ENCODE data around the gene SETD9.

The SETD9 gene

GRCh38 chr5:56909294-56910209 lies at the start of gene SETD9:
Gene SETD9, plus strand, starts transcription at chr5:56909596. Its CDS starts 50 bp downstream, at chr5:56909646.
- TF ChIP-seq CTCF (IDR thresholded peaks at IDR 0.05; ENCODE audit: extremely low read depth, insufficient read depth, missing control alignments) = no peak
- peak; percentile 97 for DNase-seq (ENCODE audit: low spot score)
- in situ Hi-C loops (cut with MboI; ENCODE audit: low pct_unique_long_range_greater_than_20kb, low sequenced_read_pairs, unreplicated experiment) = loop anchor here (10.0 to 25.0 kb wide), 2 partner anchors 225 to 303 kb away; no protein-coding TSS in a partner anchor

- TF ChIP-seq CTCF (IDR thresholded peaks at IDR 0.05; ENCODE audit: extremely low read depth, insufficient read depth, missing control alignments) = no peak
- DNase-seq (ENCODE audit: low spot score) = no peak
- in situ Hi-C loops (cut with MboI; ENCODE audit: low pct_unique_long_range_greater_than_20kb, low sequenced_read_pairs, unreplicated experiment) = no loop called here
These were observed 47.4 kb upstream of the SETD9 start for GRCh38 chr5:56861893-56862485.

GRCh38 chr5:56862909-56863308 lies 46.5 kb upstream of the SETD9 start:
- TF ChIP-seq CTCF (IDR thresholded peaks at IDR 0.05; ENCODE audit: extremely low read depth, insufficient read depth, missing control alignments) = no peak
- in situ Hi-C loops (cut with MboI; ENCODE audit: low pct_unique_long_range_greater_than_20kb, low sequenced_read_pairs, unreplicated experiment) = no loop called here

GRCh38 chr5:56871777-56872176 lies 37.6 kb upstream of the SETD9 start:
- no peak for DNase-seq (ENCODE audit: low spot score)

More at GRCh38 chr5:56862909-56863308, 46.5 kb upstream of the SETD9 start:
- no peak for DNase-seq (ENCODE audit: low spot score)

GRCh38 chr5:56873056-56873455 lies 36.3 kb upstream of the SETD9 start:
- TF ChIP-seq CTCF (IDR thresholded peaks at IDR 0.05; ENCODE audit: extremely low read depth, insufficient read depth, missing control alignments) = no peak
- in situ Hi-C loops (cut with MboI; ENCODE audit: low pct_unique_long_range_greater_than_20kb, low sequenced_read_pairs, unreplicated experiment) = no loop called here
- no peak for DNase-seq (ENCODE audit: low spot score)

More at GRCh38 chr5:56871777-56872176, 37.6 kb upstream of the SETD9 start:
- in situ Hi-C loops (cut with MboI; ENCODE audit: low pct_unique_long_range_greater_than_20kb, low sequenced_read_pairs, unreplicated experiment) = no loop called here
- TF ChIP-seq CTCF (IDR thresholded peaks at IDR 0.05; ENCODE audit: extremely low read depth, insufficient read depth, missing control alignments) = no peak

GRCh38 chr5:56876327-56876726 lies 33.1 kb upstream of the SETD9 start:
- TF ChIP-seq CTCF (IDR thresholded peaks at IDR 0.05; ENCODE audit: extremely low read depth, insufficient read depth, missing control alignments) = no peak
- no peak for DNase-seq (ENCODE audit: low spot score)
- in situ Hi-C loops (cut with MboI; ENCODE audit: low pct_unique_long_range_greater_than_20kb, low sequenced_read_pairs, unreplicated experiment) = no loop called here

Measured in GM13977 (cell line).